NCI-H345 treated with DMSO at 0.1 percent for 48 hours (cell line): ENCODE data around the gene DACH1.

Experiments
- DNase-seq: peaks from one replicate; lab custom pipeline; 2025; ENCODE audit not compliant: unreplicated experiment; lab: John Stamatoyannopoulos, UW

The DACH1 gene

DNA sequence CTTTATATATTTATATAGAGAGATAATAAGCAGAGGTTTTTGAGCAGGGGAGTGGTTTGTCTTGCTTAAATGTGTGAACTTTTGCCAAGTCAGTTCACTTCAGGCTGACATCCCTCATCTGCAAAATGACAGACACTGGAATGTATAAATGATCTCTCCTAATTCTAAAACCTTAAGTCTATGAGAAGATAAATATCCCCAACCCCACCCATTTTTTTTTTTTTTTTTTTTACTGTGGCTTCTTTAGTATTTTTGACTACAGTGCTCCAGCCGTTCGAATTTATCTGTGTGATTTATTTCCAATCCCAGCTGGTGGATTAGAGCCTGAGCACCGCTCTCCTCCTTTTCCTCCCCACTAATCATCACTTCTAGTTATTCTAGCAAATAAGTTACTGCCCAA lies 234.8 kb downstream of the DACH1 start:
- no peak for DNase-seq

DNA sequence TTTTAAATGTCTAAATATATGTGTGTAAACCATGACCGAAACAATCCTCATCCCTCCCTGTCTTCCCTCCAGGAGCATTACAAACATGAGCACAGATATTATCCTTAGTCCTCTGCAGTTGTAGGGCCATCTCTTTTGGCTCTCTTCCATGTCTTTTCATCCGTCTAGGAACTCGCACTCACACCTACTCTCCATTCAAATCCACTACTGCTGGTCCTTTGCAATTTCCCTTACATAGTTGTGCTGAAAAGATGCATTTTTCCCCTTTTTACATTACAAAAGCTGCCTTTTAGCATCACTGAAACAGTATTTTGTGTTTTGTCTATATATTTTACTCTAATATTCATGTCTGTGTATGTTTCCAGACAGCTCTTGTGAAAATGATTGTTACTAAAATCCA lies 237.8 kb downstream of the DACH1 start:
- DNase-seq: no peak

DNA sequence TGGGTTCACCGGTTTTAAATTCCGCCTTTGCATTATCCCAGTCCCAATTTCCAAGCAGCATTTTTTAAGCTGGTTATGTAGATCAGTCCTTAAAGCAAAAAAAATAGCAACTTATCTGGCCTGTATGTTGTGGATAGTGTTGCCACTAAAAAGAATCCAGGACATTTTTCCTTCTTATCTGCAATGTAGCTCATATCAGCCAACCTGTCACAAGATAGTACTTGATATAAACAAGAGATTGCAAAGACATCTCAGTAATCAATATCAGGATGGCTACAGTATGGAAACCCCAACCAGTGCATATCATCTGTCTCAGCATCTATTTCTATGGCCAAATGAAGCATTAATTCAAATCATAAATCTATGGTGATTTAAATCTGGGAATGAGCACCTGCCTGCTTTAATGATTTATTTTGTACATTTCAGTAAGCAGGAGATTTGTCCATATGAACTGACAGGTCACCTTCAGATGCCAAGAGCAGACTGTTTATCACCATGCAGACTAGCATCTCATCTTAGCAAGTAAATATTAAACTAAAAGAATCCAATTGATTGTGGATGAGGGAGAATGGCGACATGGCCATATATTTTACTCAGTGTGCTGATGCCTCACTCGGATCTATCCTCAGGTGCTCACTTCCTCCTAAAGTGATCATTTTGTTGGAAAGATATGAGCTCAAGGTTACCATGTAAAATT lies 240.4 kb downstream of the DACH1 start:
- DNase-seq: no peak

DNA sequence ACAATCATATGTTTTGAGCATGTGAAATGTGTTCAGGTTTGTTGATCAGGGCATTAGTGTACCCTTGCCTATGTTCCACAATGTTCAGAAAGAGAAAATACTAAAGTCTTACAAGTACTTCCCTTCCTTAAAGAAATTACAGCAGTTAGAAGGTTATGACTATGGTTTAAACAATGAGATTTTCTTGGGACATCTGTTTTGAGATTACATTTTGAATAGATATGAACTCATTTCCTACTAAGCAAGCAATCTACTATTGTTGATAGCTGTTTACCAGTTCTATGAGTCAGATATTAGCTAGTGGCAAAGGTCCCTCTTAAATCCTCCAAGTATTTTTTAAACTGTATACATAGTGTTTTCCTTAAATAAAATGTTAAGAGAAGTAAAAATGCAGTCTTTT lies 241.3 kb downstream of the DACH1 start:
- DNase-seq: no peak

DNA sequence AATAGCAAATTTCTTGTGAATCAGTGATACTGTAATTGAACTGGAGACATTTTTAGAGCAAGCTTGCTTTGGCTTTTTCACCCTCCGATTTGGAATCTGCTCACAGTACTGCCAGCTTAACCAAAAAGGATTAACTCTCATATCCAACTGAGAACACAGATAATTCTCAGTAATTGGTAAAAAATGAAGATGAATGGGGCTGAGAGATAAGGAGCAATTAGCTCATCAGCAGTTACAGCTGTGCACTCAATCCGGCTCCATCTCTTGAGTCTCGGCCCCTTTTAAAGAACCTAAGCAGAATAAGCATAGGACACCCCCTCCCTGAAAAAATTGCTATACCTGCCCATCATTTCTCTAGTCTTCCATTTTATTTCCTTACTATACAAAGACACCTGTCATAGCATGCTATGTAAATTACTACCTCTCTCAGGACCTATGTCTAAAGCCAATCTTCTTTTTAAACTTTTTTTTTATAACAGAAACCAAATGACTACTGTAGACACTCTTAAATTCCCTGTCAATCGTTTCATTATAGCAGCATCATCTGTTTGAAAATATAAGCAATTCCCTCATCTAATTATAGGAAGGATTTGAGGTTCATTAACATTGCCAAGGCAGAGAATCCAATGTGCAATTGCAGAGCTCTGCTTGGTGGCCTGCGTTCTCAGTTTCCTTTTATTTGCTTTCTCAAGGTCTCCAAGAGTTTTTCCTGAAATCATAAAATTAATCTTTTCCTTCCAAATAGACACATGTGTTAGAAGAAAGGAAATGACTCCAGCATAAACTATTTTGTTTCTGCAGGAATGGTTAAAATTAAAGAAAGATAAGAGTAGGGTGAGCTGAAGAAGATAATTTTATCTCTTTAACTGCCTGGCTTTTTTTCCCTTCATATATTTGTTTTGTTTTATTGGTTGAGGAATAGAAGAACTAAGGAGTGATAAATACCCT lies 242.1 kb downstream of the DACH1 start:
- DNase-seq: no peak

DNA sequence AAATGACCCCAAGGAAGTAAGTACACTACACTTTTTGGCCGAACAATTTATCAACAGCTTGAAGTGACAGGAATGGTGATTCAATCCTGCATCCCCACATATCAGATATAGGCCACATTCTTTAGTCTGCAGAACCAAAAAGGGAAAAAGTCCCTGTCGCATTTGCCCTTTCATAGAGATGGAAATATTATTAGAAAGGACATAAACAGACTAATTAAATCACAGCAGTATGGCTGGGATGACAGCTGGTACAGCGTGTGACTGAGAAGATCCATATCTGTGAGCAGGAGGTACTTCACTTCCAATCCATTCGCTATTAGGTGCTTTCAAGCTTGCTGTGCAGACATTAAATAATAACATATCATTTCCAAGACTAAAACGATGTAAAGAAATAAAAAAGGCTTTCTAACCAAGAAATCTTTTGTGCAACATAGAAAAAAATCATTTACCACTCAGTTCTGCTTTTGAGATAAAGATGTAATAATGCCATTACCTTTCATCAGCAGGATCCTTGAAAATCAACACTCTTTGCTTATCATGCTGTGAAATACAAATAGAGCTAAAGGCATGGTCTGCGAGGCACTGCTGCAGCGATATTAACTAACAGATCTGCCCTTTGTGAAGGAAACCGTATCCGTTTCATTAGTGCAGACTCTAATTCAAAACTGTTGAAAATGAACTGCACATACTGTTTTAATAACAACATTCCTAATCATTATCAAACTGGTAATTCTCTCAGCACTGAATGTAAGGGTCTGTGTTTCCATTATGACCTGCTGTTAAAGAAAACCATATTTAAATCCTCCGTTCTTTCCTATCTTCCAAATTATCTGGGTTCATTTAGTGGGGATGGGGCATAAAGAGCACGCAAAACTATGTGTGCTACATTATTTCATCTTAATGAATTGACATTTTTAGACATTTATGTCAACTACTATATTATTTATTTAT lies 245.6 kb downstream of the DACH1 start:
- DNase-seq: peak; percentile 60

DNA sequence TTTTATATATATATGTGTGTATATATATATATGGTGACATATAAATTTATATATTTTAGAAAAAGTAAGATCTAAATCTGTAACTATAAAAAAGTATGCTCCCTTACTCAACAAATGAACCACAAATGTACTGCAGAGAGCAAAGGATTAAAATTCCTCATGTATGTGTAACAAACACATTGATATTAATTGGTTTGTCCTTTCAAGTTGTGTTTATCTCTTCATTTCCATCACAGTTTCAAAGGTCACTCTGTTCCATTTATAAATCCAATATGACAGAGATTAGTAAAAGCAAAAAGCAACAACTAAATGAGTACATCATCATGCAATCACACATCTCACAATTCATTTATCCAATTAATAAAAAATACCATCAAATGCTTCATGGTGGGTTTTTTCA lies 247.9 kb downstream of the DACH1 start:
- no peak for DNase-seq

DNA sequence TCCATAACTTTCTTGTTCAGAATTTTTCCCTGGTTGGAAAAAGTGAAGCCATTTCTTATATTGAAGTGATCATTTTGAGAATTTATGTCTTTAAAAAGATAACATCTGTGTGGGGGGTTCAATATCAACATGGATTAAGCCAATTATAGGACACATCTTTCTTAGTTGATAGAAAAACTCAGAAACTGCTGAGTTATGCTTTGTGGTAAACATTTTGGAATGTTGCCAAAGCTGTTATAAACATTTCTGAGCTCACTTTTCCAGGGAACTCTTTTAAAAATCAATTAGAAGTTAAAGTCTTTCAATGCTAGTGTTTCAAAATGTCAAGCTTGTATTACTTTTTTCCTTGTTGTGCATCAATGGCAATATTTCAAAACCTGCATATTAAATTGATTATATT lies 248.8 kb downstream of the DACH1 start:
- DNase-seq: no peak

DNA sequence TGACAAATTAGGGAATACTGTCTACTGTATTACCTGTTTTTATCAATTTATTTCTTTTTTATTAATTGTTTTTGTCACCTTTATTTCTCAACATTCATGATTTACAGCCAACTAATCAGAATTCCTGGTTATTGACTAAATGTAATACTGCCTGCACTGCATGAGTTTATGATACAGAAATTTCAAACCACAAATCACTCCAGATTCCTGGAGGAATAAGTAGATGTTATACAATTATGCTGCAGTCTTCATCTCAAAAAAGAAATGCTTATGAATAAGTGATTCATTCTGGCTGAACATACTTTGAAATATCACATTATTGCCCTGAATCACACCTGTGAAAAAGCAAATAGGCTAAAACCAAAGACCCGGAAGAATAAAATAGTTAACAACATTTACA lies 249.7 kb downstream of the DACH1 start:
- DNase-seq: no peak

DNA sequence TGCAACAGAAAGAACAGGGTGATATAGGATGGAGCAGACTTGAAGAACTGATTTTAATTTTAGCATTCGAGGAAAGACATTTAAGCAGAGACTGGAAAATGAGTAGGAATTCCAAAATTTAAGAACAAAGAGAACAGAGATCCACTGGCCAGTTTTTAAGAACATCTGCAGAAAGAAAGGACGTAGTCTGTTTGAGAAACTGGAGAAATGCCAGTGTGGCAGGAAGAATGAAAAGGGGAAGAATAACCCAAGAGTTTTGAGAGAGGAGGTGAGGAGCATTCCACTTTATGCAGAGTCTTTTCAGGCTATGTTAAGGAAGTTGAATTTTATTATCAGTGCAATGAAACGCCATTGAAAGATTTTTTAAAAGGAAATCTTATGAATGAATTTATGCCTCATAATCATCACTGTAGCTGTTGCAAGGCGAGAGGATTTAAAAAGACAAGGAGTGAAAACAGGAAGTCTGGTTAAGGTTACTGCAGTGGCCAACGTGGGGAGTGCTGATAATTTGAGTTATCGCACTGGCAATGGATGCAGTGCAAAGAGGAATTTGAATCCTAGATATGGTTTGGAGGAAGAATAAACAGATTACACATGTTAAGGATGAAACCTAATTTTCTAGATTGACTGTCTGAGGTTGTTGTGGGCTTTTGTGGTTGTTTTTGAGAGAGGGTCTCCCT lies 253.8 kb downstream of the DACH1 start:
- no peak for DNase-seq

DNA sequence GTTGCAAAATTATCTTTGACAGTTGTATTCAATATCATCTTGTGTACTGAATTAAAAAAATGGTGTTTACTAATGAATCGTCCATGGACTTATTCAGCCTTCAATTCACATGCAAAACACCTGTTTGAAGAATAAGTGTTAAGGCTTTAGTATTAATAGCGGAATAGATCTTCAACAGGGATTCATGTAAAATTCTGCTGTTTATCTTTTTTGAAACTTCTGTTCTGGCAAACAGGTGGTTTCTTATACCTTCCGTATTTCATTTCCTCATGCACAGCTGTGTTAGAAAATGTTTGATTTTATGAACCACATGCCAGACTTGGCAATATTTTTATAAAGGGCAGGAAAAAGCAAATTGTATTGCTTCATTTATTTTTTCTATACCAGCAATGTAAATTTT lies 255.7 kb downstream of the DACH1 start:
- no peak for DNase-seq

DNA sequence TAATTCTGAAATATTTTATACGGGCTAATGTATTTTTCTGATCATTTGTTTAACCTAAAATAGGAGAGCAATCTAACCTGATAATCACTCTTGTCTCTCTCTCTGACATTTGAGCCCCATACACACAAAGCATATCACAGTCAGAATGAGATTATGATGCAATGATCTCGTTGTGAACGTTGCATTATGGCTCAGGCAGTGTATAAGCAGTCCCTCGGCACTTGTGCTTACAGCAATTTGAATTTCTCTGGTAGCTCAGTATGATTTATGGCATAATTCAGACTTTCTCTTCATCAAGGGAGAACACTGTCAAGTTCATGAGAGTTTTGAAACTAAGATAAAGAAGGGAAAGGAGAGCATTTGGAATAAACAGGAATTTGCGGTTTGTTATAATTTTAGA lies 256.1 kb downstream of the DACH1 start:
- DNase-seq: no peak

DNA sequence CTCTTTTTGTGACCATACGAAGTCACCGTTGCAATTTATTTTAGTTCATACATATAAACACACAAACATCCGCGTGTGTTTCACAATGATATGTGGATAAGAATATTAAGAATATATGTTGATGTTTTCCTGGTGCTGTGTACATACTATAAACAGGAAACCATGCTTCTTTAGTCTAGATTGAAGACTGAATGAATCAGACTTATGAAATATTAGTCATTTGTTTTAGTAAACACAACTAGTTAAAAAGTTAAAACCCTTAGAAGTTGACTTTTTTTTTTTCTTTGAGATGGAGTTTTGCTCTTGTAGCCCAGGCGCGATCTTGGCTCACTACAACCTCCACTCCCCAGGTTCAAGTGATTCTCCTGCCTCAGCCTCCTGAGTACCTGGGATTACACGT lies 257.7 kb downstream of the DACH1 start:
- no peak for DNase-seq

DNA sequence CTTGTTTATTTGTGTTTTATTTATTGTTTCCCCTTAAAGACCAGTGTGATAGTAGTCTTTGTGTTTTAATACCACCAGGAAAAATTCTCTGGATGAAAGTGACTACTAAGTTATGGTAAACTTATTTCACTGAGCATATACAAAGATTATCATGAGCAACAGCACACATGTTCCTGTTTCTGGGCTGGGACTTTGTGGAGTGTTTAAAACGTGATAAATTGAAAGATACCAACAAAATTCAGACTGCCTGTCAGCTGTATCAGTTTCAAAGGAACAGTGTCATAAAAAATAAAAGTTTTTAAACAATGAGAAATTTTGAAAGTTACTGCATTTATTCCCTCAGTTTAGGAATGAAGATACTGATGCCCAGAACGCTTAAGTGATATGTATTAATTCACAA lies 259.4 kb downstream of the DACH1 start:
- DNase-seq: no peak

DNA sequence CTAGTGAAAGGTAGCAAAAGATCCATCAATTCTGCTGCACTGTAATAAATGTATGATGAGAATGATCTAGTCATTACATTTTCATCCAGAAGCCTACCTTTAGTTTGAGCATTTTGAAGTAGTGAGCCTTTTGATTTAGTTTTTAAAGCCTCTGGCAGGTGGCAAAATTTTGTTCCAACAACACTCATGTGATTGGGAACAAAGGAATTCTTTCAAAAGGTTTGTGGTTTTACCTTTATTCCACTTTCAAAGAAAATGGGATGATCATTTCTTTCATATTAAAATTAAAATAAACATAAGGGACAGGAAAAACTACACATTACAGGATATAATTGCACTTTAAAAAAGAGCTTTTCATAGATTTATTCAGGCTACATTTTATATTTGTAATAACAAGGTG lies 260.2 kb downstream of the DACH1 start:
- no peak for DNase-seq

DNA sequence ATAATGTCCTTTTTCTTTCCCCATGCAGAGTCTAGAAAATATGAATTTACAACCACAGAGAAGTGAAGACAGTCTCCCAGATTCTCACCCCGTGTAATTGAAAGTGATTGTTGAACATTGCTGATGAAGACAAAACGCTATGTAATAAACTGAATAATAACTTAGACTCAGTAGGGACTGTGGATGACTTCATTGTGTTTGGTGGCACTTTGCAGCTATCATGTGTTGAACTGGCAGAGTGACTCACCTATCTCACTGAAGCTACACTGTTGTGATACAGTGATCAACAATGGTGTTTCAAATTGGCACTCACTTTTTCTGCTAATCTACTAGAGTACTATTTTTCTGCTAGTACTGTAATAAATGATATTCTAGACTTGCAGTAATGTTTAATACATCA lies 261.3 kb downstream of the DACH1 start:
- DNase-seq: no peak

DNA sequence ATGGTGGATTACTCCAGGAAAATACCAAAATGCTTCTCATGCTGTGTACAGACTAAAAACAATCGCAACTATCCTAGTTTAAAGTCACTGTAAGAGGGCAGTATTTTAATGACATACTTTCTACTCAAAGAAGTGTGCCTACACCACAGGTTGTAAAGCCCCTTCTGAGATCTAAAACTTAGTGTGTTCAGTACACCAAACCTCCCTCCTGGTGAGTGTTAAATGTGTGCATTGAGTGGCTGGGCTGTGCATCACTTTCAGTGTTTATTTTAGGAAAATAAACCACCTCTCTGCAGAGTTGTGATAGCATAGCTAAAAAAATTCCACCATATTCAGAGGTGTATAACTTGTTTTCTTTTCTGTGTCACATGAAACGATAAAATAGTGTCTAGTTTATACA lies 263.7 kb downstream of the DACH1 start:
- no peak for DNase-seq

DNA sequence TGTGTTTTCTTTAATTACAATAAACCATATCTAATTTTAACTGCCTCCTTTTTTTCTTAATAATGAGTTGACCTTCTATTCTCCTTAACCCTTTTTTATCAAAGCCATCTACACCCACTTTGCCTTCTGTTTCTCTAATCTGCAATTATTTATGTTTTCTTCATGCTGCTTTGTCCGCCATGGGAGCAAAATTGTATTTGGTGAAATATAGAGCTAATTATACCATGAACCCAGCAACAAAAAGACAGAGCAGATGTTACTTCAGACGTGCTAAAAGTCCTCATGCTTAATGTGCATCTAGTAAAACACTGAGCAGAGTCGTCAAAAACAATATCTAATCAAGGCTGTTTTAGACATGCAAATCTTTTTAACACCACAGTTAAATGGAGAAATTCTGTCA lies 264.7 kb downstream of the DACH1 start:
- no peak for DNase-seq

DNA sequence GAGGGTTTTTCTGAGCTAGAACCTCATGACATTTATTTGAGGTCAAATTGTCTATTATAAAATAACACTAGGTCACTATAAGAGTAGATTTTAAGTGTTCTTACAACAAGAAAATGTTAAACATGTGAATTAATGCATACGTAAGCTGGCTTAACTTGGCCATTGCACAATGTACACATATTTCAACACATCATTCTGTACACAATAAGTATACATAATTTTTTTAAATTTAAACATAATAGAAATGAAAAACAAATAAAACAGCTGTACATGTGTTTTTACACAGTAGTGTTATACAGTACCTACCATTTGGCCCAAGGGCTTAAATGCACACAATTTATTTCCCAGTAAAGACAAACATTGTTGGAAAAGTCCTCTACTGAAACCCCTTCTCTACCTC lies 269.9 kb downstream of the DACH1 start:
- DNase-seq: no peak

DNA sequence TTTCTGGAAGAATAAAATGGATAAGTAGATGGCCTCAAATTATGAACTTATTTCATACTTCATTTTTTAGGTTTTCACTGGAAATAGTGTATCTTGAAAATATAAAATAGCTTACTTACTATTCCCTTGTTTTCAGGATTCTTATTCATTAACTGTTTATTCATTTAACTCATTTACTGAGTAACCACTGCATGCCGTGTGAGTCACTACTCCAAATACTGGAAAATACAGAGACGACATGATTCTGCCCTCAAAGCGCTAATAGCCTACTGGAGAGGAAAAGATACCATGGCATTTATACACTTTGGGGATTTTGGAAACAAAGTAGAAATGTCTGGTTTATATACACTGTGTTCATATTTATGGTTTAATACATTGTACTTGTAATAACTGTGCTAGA lies 270.9 kb downstream of the DACH1 start:
- DNase-seq: no peak

DNA sequence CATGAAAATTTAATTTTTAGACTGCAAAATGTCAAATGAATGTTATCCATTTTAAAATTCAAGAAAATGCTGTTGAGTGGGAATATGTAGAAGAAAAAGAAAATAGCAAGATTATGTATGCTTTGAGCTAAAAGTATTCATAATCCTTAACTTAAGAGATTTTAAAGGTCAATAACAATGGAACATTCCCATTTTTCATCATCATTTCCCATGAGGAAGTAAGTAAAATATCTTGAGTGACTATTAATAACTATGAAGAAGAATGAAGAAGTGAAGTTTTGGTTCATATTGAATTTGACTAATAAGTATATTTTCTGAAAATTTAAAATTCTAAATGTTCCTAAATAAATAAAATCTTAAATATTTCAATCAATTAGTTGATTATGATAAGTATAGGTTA lies 273.4 kb downstream of the DACH1 start:
- DNase-seq: no peak
